Measurements from ENCODE around the gene LYPD4. TPM values are rescaled to one million over a fixed set of nuclear protein-coding genes. Genes with fewer than 3 reads are reported as not detected.

Gene LYPD4
- total RNA-seq, 1 donor from 2014 or later = not detected

DNA sequence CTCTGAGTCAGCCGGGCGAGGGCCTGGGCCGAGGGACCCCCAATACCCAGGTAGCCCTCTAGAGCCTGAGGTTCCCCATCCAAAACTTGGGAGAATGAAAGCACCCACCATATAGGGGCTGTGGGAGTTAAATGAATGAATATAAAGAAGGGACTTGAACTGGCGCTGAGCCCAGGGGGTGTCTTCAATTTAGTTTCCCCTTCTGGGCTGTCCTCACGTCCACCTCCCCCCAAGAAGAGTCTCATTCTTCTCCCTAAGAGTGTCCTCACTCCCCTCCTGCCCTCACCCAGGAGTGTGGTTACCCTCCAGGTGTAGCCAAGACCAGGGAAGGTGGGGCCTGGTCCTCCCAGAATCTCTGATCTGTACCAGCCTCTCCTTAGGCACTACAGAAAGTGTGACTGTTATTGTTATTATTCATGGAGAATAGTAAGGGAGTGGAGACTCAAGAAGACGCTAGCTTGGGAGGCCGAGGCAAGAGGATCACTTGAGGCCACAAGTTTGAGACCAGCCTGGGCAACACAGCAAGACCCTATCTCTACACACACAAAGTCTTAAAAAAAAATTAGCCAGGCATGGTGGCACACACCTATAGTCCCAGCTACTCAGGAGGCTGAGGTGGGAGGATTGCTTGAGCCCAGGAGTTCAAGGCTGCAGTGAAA is 35.3 kb upstream of the LYPD4 start:
- Histone ChIP-seq H3K79me2 (ENCODE audit: low read depth) (peaks cover 3% of the 10 kb centered on the region), H3F3A (ENCODE audit: low read depth) (peaks cover 22% of the 10 kb centered on the region), H4K20me1 (ENCODE audit: low read depth) (no peaks in the 10 kb centered on the region), H3K4me1 (peaks cover 2% of the 10 kb centered on the region), H3K9me3 (ENCODE audit: low read depth) (no peaks in the 10 kb centered on the region), H3K4me2 (no peak overlapping the region), H2AFZ (replicated peaks) (no peak overlapping the region), H3K9ac (no peak overlapping the region), H3K27ac (no peak overlapping the region), H3K36me3 (no peaks in the 10 kb centered on the region), H3K4me3 (no peak overlapping the region), H3K27me3 (peaks cover 54% of the 10 kb centered on the region)
- Mint-ChIP-seq H3K27ac (no peak overlapping the region), H3K9me3 (no peaks in the 10 kb centered on the region), H3K36me3 (no peaks in the 10 kb centered on the region), H3K4me3 (peak overlapping the region; percentile 36), H3K27me3 (ENCODE audit: insufficient read depth, low read depth) (peaks cover 31% of the 10 kb centered on the region), H3K4me1 (peaks cover 14% of the 10 kb centered on the region)
- TF ChIP-seq, protein P1, sequence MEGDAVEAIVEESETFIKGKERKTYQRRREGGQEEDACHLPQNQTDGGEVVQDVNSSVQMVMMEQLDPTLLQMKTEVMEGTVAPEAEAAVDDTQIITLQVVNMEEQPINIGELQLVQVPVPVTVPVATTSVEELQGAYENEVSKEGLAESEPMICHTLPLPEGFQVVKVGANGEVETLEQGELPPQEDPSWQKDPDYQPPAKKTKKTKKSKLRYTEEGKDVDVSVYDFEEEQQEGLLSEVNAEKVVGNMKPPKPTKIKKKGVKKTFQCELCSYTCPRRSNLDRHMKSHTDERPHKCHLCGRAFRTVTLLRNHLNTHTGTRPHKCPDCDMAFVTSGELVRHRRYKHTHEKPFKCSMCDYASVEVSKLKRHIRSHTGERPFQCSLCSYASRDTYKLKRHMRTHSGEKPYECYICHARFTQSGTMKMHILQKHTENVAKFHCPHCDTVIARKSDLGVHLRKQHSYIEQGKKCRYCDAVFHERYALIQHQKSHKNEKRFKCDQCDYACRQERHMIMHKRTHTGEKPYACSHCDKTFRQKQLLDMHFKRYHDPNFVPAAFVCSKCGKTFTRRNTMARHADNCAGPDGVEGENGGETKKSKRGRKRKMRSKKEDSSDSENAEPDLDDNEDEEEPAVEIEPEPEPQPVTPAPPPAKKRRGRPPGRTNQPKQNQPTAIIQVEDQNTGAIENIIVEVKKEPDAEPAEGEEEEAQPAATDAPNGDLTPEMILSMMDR (IDR thresholded peaks at IDR 0.05) = no peak
- TF ChIP-seq EZH2 (IDR thresholded peaks at IDR 0.05) (no peak), EZH2phosphoT487 (IDR thresholded peaks at IDR 0.05) (no peak)
- no peak for DNase-seq (ENCODE audit: low spot score)

DNA sequence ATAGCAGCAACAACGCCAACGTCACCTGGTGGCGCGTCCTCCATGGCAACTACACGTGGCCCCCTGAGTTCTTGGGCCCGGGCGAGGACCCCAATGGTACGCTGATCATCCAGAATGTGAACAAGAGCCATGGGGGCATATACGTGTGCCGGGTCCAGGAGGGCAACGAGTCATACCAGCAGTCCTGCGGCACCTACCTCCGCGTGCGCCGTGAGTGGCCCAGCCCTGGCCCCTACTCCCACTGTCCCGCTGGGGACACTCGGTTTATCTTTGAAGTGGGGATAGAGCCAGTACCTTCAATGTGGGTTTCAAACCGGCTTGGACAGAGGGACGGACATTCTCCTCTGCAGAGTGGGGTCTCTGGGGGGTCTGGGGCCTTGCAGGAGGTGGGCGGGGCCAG is 34.6 kb upstream of the LYPD4 start:
- H3K27me3 Mint-ChIP-seq (ENCODE audit: insufficient read depth, low read depth) = peaks cover 31% of the 10 kb centered on the region
- no peak overlapping the region for H3K4me3 ChIP-seq
- no peak overlapping the region for H3K27ac Mint-ChIP-seq
- H3K4me1 ChIP-seq = no peaks in the 10 kb centered on the region
- H3K4me3 Mint-ChIP-seq = no peak overlapping the region
- no peaks in the 10 kb centered on the region for H3K9me3 Mint-ChIP-seq
- no peak overlapping the region for H3K4me2 ChIP-seq
- no peak overlapping the region for H2AFZ ChIP-seq (replicated peaks)
- H4K20me1 ChIP-seq (ENCODE audit: low read depth) = no peaks in the 10 kb centered on the region
- no peak for DNase-seq (ENCODE audit: low spot score)
- H3K4me1 Mint-ChIP-seq = peaks cover 12% of the 10 kb centered on the region
- H3K79me2 ChIP-seq (ENCODE audit: low read depth) = no peaks in the 10 kb centered on the region
- no peak overlapping the region for H3K9ac ChIP-seq
- no peaks in the 10 kb centered on the region for H3K36me3 Mint-ChIP-seq
- H3K27me3 ChIP-seq = peaks cover 54% of the 10 kb centered on the region
- no peaks in the 10 kb centered on the region for H3K9me3 ChIP-seq (ENCODE audit: low read depth)
- no peak overlapping the region for H3K27ac ChIP-seq
- TF ChIP-seq EZH2phosphoT487 (IDR thresholded peaks at IDR 0.05) (no peak), EZH2 (IDR thresholded peaks at IDR 0.05) (no peak)
- TF ChIP-seq, protein P1 (IDR thresholded peaks at IDR 0.05) = no peak
- no peaks in the 10 kb centered on the region for H3K36me3 ChIP-seq
- peaks cover 22% of the 10 kb centered on the region for H3F3A ChIP-seq (ENCODE audit: low read depth)

DNA sequence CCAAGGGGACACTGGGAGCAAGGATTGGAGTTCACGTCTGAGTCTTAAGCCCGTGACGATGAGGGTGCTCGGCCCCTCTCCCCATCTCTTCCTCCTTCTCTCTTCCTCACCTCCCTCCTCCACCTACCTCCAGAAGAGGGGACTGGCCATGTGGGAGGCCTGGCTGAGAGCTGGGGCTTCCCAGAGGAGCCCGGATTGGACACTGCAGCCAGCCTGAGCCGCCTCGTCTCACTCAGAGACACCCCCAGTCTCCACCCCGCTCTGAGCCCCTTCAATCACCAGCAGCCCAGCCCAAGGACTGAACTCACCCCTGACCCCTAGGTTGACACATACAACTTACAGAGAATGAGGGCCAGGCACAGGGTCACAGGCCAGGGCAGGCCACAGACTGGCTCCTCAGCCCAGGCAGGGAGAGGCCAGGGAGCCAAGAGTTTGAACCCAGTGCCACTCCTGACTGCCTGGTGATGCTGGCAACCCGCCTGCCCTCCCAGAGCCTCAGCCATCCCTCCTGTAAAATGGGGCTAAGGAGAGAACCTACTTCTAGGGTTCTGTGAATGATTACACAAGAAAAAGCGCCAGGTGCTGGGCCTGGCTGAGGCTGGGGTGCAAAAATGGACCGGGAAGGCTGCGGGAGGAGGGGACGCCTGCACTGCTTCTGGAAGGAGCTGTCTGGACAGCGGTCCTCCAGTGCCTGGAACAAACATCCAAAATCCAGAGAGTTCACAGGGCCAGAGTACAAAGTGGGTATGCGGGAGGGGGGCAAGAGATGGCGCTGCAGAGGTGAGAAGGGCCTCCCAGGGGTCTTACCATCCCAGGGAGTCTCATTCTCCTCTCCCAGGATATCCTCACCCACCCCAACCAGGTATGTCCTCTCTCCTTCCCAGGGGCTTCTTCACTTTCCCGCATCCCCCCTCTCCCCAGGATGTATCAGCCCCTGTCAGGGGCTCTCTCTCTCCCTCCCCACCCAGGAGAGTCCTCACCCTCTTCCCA is 33.7 kb upstream of the LYPD4 start:
- TF ChIP-seq, protein P1 (IDR thresholded peaks at IDR 0.05) = no peak
- Histone ChIP-seq H3K27ac (no peak overlapping the region), H3K27me3 (peaks cover 47% of the 10 kb centered on the region), H2AFZ (replicated peaks) (no peak overlapping the region), H4K20me1 (ENCODE audit: low read depth) (peaks cover 4% of the 10 kb centered on the region), H3K9ac (peak overlapping the region; percentile 9), H3K36me3 (no peaks in the 10 kb centered on the region), H3K9me3 (ENCODE audit: low read depth) (no peaks in the 10 kb centered on the region), H3F3A (ENCODE audit: low read depth) (peaks cover 18% of the 10 kb centered on the region), H3K4me3 (no peak overlapping the region), H3K79me2 (ENCODE audit: low read depth) (no peaks in the 10 kb centered on the region), H3K4me1 (no peaks in the 10 kb centered on the region), H3K4me2 (no peak overlapping the region)
- Mint-ChIP-seq H3K9me3 (no peaks in the 10 kb centered on the region), H3K36me3 (no peaks in the 10 kb centered on the region), H3K27me3 (ENCODE audit: insufficient read depth, low read depth) (peaks cover 26% of the 10 kb centered on the region), H3K27ac (no peak overlapping the region), H3K4me3 (no peak overlapping the region), H3K4me1 (peaks cover 7% of the 10 kb centered on the region)
- DNase-seq (ENCODE audit: low spot score) = no peak
